Smooth muscle cell (in vitro differentiated cells): ENCODE results near the gene TCERG1L. TPM values are rescaled to one million over a fixed set of nuclear protein-coding genes. Genes with fewer than 3 reads are reported as not detected.

Experiments used
- DNase-seq: peaks from one replicate; lab custom pipeline; 2025; ENCODE audit not compliant: unreplicated experiment; lab: John Stamatoyannopoulos, UW
- H2AFZ ChIP-seq: fragments of 200-600 bp; sonication (generic); 2 replicates; pipeline ENCODE4 v1.6.0; 2016; ENCODE audit warnings: antibody characterized with exemption, low read depth, mild to moderate bottlenecking
- H3F3A ChIP-seq: fragments of 200-600 bp; sonication (generic); 2 replicates; pipeline ENCODE4 v1.6.0; 2017; ENCODE audit warnings: antibody characterized with exemption, low read depth
- H3K27ac ChIP-seq: fragments of 200-600 bp; sonication (generic); 2 replicates; pipeline ENCODE4 v1.5.1; 2016; ENCODE audit warnings: low read depth, mild to moderate bottlenecking
- H3K27me3 ChIP-seq: fragments of 200-600 bp; sonication (generic); 2 replicates; pipeline ENCODE4 v1.6.1; 2016; ENCODE audit warnings: low read depth, mild to moderate bottlenecking
- H3K36me3 ChIP-seq: fragments of 200-600 bp; sonication (generic); 2 replicates; pipeline ENCODE4 v1.5.1; 2016; ENCODE audit warnings: low read depth
- H3K4me1 ChIP-seq: fragments of 200-600 bp; sonication (generic); 2 replicates; pipeline ENCODE4 v1.5.1; 2016; ENCODE audit warnings: low read depth
- H3K4me2 ChIP-seq: fragments of 200-600 bp; sonication (generic); 2 replicates; pipeline ENCODE4 v1.6.0; 2016; ENCODE audit warnings: mild to moderate bottlenecking
- H3K4me3 ChIP-seq: fragments of 200-600 bp; sonication (generic); 2 replicates; pipeline ENCODE4 v1.5.1; 2016; ENCODE audit warnings: mild to moderate bottlenecking
- H3K79me2 ChIP-seq: fragments of 200-600 bp; sonication (generic); 2 replicates; pipeline ENCODE4 v1.6.0; 2016; ENCODE audit warnings: low read depth, mild to moderate bottlenecking
- H3K9ac ChIP-seq: fragments of 200-600 bp; sonication (generic); 2 replicates; pipeline ENCODE4 v1.6.0; 2016; ENCODE audit warnings: low read depth
- H3K9me3 ChIP-seq: fragments of 200-600 bp; sonication (generic); replicated peaks from 2 replicates; pipeline ENCODE4 v1.5.1; 2016; ENCODE audit warnings: low read depth
- H4K20me1 ChIP-seq: fragments of 200-600 bp; sonication (generic); 2 replicates; pipeline ENCODE4 v1.6.0; 2016; ENCODE audit warnings: low read depth
- CTCF ChIP-seq: fragments of 200-600 bp; sonication (generic); IDR thresholded peaks from 2 replicates; pipeline ENCODE4 v1.5.1; 2017; ENCODE audit warnings: borderline replicate concordance, mild to moderate bottlenecking, antibody characterized with exemption; ENCODE audit not compliant: insufficient read depth, poor library complexity, severe bottlenecking
- WGBS: methylation state at CpG from one replicate; pipeline ENCODE4 v1.1.7; 2016; ENCODE audit warnings: low lambda C conversion rate; 5-methylcytosine and 5-hydroxymethylcytosine counted together
- polyA plus RNA-seq: library from polyadenylated mRNA; unstranded; fragments of >200 nt; fragmentation: Nextera tagmentation; extraction: Ambion mirVana; gene quantifications from 2 replicates; pipeline ENCODE4 v1.2.1, GENCODE V29; 2016
- total RNA-seq: library from RNA; depleted of rRNA; stranded (reverse); fragments of >200 nt; gene quantifications from 2 replicates; pipeline ENCODE4 v1.2.3, GENCODE V29; 2014

TCERG1L gene
- total and polyA plus RNA-seq, 2 experiments from 2014 or later, result not detected

DNA sequence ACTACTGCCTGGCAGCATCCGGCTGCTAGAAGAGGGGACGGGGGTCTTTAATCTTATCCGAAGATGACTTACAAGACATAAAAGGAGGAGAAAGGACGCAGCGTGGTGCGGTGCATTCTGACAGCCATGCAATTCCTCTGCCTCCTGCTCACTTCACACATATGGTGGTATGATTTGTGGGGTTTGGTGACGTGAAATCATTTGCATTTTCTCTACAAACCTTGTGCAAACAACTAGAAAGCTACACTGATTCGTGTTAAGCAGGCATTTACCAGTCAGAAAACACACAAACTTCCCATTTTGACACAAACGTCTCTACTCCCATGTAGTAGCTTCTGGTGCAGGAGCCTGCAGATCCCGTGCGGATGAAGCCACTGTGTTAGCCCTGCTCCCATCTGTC, 6.8 kb upstream of the TCERG1L start:
- H3K4me1 ChIP-seq, result no peaks in the 10 kb centered on the region
- 82% methylated on average over 11 of the region's 11 CpGs for WGBS
- peaks cover 39% of the 10 kb centered on the region for H3K27me3 ChIP-seq
- no peak overlapping the region for H3K4me2 ChIP-seq
- H3K9ac ChIP-seq, result no peak overlapping the region
- no peaks in the 10 kb centered on the region for H3K9me3 ChIP-seq
- no peaks in the 10 kb centered on the region for H3F3A ChIP-seq
- H3K27ac ChIP-seq, result no peak overlapping the region
- no peak for DNase-seq
- H3K79me2 ChIP-seq, result no peaks in the 10 kb centered on the region
- no peak overlapping the region for H3K4me3 ChIP-seq
- no peaks in the 10 kb centered on the region for H3K36me3 ChIP-seq
- H2AFZ ChIP-seq, result no peak overlapping the region
- H4K20me1 ChIP-seq, result no peaks in the 10 kb centered on the region
- TF ChIP-seq CTCF, result no peak

DNA sequence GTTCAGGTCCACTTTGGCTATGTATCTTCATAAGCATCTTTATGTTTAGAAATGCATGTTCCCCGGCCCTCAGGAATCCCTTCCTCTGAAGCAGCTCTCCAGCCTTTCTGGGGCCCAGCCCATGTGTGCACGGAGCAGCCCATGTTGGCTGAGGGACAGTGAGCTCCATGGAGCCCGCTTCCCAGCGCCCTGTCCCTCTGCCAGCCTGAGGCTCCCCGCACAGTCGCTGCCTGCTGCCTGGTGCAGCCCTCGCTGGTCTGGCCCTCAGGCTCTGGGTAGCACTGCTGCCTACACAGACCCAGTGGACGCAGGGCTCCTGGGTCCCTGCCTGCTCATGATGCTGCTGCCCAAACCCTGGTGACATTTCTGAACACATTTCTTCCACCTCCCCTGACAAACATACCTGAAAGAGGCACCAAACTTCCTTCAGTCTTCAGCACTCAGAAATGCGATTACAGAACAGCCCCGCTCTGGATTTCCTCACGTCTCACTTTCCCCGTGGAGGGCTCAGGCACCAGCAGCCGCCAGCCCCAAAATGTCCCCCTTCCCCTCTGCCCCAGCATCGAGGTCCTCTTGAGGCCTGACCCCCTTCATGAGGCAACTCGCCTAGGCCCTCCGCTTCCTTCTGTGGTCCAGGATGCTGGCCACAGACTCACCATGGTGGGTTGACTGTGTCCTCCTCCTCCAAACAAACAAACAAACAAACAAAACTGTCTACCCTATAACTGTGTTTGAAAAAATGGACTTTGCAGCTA, 5.0 kb upstream of the TCERG1L start:
- no peaks in the 10 kb centered on the region for H3F3A ChIP-seq
- no peak for DNase-seq
- no peak overlapping the region for H3K4me3 ChIP-seq
- peaks cover 53% of the 10 kb centered on the region for H3K27me3 ChIP-seq
- no peak overlapping the region for H3K27ac ChIP-seq
- H3K9ac ChIP-seq, result no peak overlapping the region
- no peaks in the 10 kb centered on the region for H4K20me1 ChIP-seq
- no peaks in the 10 kb centered on the region for H3K79me2 ChIP-seq
- WGBS, result 87% methylated on average over 16 of the region's 16 CpGs
- no peaks in the 10 kb centered on the region for H3K36me3 ChIP-seq
- no peak for TF ChIP-seq CTCF
- H3K9me3 ChIP-seq, result no peaks in the 10 kb centered on the region
- no peak overlapping the region for H3K4me2 ChIP-seq
- H2AFZ ChIP-seq, result no peak overlapping the region
- no peaks in the 10 kb centered on the region for H3K4me1 ChIP-seq

DNA sequence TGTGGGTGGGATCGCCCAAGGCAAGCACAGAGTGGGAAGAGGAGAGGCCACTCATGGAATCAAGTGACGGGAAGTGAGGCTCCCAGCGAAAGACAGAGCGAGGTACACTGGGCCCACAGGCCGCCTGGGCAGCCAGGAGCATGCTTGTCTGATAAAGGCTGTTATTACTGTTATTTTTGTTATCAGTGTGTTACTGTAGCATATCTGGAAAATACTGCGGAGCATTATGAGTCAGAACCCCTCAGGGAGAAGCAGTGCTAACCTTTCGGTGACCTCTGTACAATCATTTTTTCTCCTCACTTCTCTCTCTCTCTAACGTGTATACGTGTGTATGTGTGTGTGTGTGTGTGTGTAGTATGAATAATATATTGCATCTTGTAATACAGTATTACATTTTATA, 3.8 kb upstream of the TCERG1L start:
- no peaks in the 10 kb centered on the region for H4K20me1 ChIP-seq
- H3F3A ChIP-seq, result no peaks in the 10 kb centered on the region
- no peaks in the 10 kb centered on the region for H3K36me3 ChIP-seq
- H3K27ac ChIP-seq, result no peak overlapping the region
- H3K4me2 ChIP-seq, result no peak overlapping the region
- H3K4me3 ChIP-seq, result no peak overlapping the region
- no peaks in the 10 kb centered on the region for H3K9me3 ChIP-seq
- no peaks in the 10 kb centered on the region for H3K79me2 ChIP-seq
- no peak for DNase-seq
- peaks cover 52% of the 10 kb centered on the region for H3K27me3 ChIP-seq
- TF ChIP-seq CTCF, result no peak
- H3K9ac ChIP-seq, result no peak overlapping the region
- 76% methylated on average over 9 of the region's 9 CpGs for WGBS
- no peaks in the 10 kb centered on the region for H3K4me1 ChIP-seq
- no peak overlapping the region for H2AFZ ChIP-seq

DNA sequence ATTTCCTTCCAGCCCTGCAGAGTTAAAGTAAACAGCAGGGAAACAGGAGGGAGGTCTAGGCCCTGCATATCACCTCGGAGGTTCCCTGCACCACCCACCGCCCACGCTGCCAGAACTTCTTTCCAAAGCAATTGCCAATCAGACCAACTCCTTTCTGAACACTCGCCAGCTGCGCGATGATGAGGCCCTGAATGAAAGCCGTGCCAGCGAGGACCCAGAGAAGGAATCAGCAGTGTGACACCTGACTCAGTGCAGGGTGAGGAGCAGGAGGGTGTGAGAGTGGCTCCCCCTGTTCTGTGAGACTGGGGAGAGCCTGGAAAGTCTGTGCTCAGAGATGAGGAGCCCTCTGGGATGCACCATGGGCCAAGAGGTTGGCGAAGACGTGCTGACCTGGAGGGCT, 3.3 kb upstream of the TCERG1L start:
- Histone ChIP-seq H3K36me3 (no peaks in the 10 kb centered on the region), H3K27ac (no peak overlapping the region), H3K27me3 (peaks cover 57% of the 10 kb centered on the region), H4K20me1 (no peaks in the 10 kb centered on the region), H3K4me2 (no peak overlapping the region), H3K4me3 (no peak overlapping the region), H2AFZ (no peak overlapping the region), H3K9ac (no peak overlapping the region), H3F3A (no peaks in the 10 kb centered on the region), H3K79me2 (no peaks in the 10 kb centered on the region), H3K4me1 (no peaks in the 10 kb centered on the region), H3K9me3 (no peaks in the 10 kb centered on the region)
- TF ChIP-seq CTCF, result no peak
- WGBS, result 81% methylated on average over 10 of the region's 10 CpGs
- no peak for DNase-seq
